ENCODE results near the gene ZNG1B.
"Not testable (repeated sequence)": the region's sequence is repeated elsewhere in the genome, so short reads cannot be mapped to it uniquely, and the experiment has no call there.

Gene ZNG1B

GRCh38 chr2:113437508-113438465 is at the start of gene ZNG1B:
TSS of gene ZNG1B (plus strand) at chr2:113437691. CDS start at chr2:113437869, 178 bp downstream.
- peak; percentile 65 for DNase-seq (ENCODE audit: low read depth, low spot score)

- DNase-seq (ENCODE audit: low read depth, low spot score) = peak; percentile 7
These were observed 47.2 kb upstream of the ZNG1B start for GRCh38 chr2:113390124-113390849.

- DNase-seq (ENCODE audit: low read depth, low spot score) = no peak
These were observed 46.4 kb upstream of the ZNG1B start for GRCh38 chr2:113391073-113391472.

- DNase-seq (ENCODE audit: low read depth, low spot score) = no peak
These were observed 31.4 kb upstream of the ZNG1B start for GRCh38 chr2:113406114-113406513.

GRCh38 chr2:113407446-113408099 is 29.9 kb upstream of the ZNG1B start:
- no peak for DNase-seq (ENCODE audit: low read depth, low spot score)

GRCh38 chr2:113411725-113412352 is 25.7 kb upstream of the ZNG1B start:
- not testable (repeated sequence) for DNase-seq (ENCODE audit: low read depth, low spot score)

GRCh38 chr2:113412774-113413173 is 24.7 kb upstream of the ZNG1B start:
- not testable (repeated sequence) for DNase-seq (ENCODE audit: low read depth, low spot score)

GRCh38 chr2:113431773-113432172 is 5.7 kb upstream of the ZNG1B start:
- not testable (repeated sequence) for DNase-seq (ENCODE audit: low read depth, low spot score)

GRCh38 chr2:113433468-113433867 is 4.0 kb upstream of the ZNG1B start:
- DNase-seq (ENCODE audit: low read depth, low spot score) = not testable (repeated sequence)

- not testable (repeated sequence) for DNase-seq (ENCODE audit: low read depth, low spot score)
These were observed 28.3 kb downstream of the ZNG1B start for GRCh38 chr2:113465770-113466169.

- DNase-seq (ENCODE audit: low read depth, low spot score) = not testable (repeated sequence)
These were observed 39.3 kb downstream of the ZNG1B start for GRCh38 chr2:113476688-113477368.

- not testable (repeated sequence) for DNase-seq (ENCODE audit: low read depth, low spot score)
These were observed 59.0 kb downstream of the ZNG1B start for GRCh38 chr2:113496527-113496926.

- not testable (repeated sequence) for DNase-seq (ENCODE audit: low read depth, low spot score)
These were observed 60.9 kb downstream of the ZNG1B start, which contains the start of gene FOXD4L1 for GRCh38 chr2:113498365-113498764. TSS of gene FOXD4L1 (plus strand) at chr2:113498665. CDS start at chr2:113499257, 592 bp downstream.

- not testable (repeated sequence) for DNase-seq (ENCODE audit: low read depth, low spot score)
These were observed 61.8 kb downstream of the ZNG1B start for GRCh38 chr2:113499019-113499885.

GRCh38 chr2:113499886-113500722 is 62.6 kb downstream of the ZNG1B start:
- not testable (repeated sequence) for DNase-seq (ENCODE audit: low read depth, low spot score)

GRCh38 chr2:113500723-113501038 is 63.2 kb downstream of the ZNG1B start:
- not testable (repeated sequence) for DNase-seq (ENCODE audit: low read depth, low spot score)

- DNase-seq (ENCODE audit: low read depth, low spot score) = not testable (repeated sequence)
These were observed 65.0 kb downstream of the ZNG1B start for GRCh38 chr2:113502216-113503093.
